ENCODE measurements around the gene ZNF423.

Gene ZNF423

GRCh38 chr16:49625311-49626065 is 230.4 kb downstream of the ZNF423 start:
- no peak for DNase-seq (ENCODE audit: low read depth, low spot score)

GRCh38 chr16:49623501-49624266 is 232.2 kb downstream of the ZNF423 start:
- no peak for DNase-seq (ENCODE audit: low read depth, low spot score)

GRCh38 chr16:49622421-49623402 is 233.2 kb downstream of the ZNF423 start:
- no peak for DNase-seq (ENCODE audit: low read depth, low spot score)

GRCh38 chr16:49622084-49622390 is 233.9 kb downstream of the ZNF423 start:
- no peak for DNase-seq (ENCODE audit: low read depth, low spot score)

GRCh38 chr16:49621241-49622083 is 234.4 kb downstream of the ZNF423 start:
- no peak for DNase-seq (ENCODE audit: low read depth, low spot score)

- DNase-seq (ENCODE audit: low read depth, low spot score), result no peak
Observed at GRCh38 chr16:49620869-49621240, 235.1 kb downstream of the ZNF423 start.

GRCh38 chr16:49620158-49620868 is 235.6 kb downstream of the ZNF423 start:
- peak; percentile 47 for DNase-seq (ENCODE audit: low read depth, low spot score)

- DNase-seq (ENCODE audit: low read depth, low spot score), result no peak
Observed at GRCh38 chr16:49619811-49620157, 236.1 kb downstream of the ZNF423 start.

- DNase-seq (ENCODE audit: low read depth, low spot score), result no peak
Observed at GRCh38 chr16:49618955-49619354, 237.0 kb downstream of the ZNF423 start.

GRCh38 chr16:49617710-49618330 is 238.1 kb downstream of the ZNF423 start:
- no peak for DNase-seq (ENCODE audit: low read depth, low spot score)

- DNase-seq (ENCODE audit: low read depth, low spot score), result no peak
Observed at GRCh38 chr16:49617016-49617629, 238.8 kb downstream of the ZNF423 start.

- no peak for DNase-seq (ENCODE audit: low read depth, low spot score)
Observed at GRCh38 chr16:49615576-49615975, 240.3 kb downstream of the ZNF423 start.

- DNase-seq (ENCODE audit: low read depth, low spot score), result no peak
Observed at GRCh38 chr16:49610983-49611382, 244.9 kb downstream of the ZNF423 start.

- DNase-seq (ENCODE audit: low read depth, low spot score), result no peak
Observed at GRCh38 chr16:49608779-49609178, 247.1 kb downstream of the ZNF423 start.

GRCh38 chr16:49608098-49608497 is 247.8 kb downstream of the ZNF423 start:
- DNase-seq (ENCODE audit: low read depth, low spot score), result no peak

GRCh38 chr16:49605536-49606254 is 250.2 kb downstream of the ZNF423 start:
- no peak for DNase-seq (ENCODE audit: low read depth, low spot score)

- DNase-seq (ENCODE audit: low read depth, low spot score), result no peak
Observed at GRCh38 chr16:49604602-49605001, 251.3 kb downstream of the ZNF423 start.

- DNase-seq (ENCODE audit: low read depth, low spot score), result no peak
Observed at GRCh38 chr16:49603956-49604355, 252.0 kb downstream of the ZNF423 start.

- no peak for DNase-seq (ENCODE audit: low read depth, low spot score)
Observed at GRCh38 chr16:49602976-49603310, 253.0 kb downstream of the ZNF423 start.
